Type B pancreatic cell (in vitro differentiated cells): ENCODE measurements around the gene DAGLA. TPM values are rescaled to one million over a fixed set of nuclear protein-coding genes. Genes with fewer than 3 reads are reported as not detected.
"Not testable (repeated sequence)": the region's sequence is repeated elsewhere in the genome, so short reads cannot be mapped to it uniquely, and the experiment has no call there.

Experiments
- DNase-seq: peaks from one replicate; pipeline ENCODE4 v3.0.0; 2021; ENCODE audit warnings: mixed read lengths; ENCODE audit not compliant: unreplicated experiment; ENCODE audit errors: extremely low spot score
- H3K27ac Mint-ChIP-seq: 2 replicates; pipeline ENCODE4 v1.8.0; 2021; ENCODE audit warnings: mild to moderate bottlenecking, mixed read lengths
- H3K27me3 Mint-ChIP-seq: 2 replicates; pipeline ENCODE4 v1.8.0; 2021; ENCODE audit warnings: mixed read lengths
- H3K36me3 Mint-ChIP-seq: 2 replicates; pipeline ENCODE4 v1.8.0; 2021; ENCODE audit warnings: mixed read lengths
- H3K4me1 Mint-ChIP-seq: one replicate; pipeline ENCODE4 v1.8.0; 2021; ENCODE audit warnings: mixed read lengths; ENCODE audit not compliant: unreplicated experiment
- H3K4me3 Mint-ChIP-seq: 2 replicates; pipeline ENCODE4 v1.8.0; 2021; ENCODE audit warnings: mild to moderate bottlenecking, mixed read lengths
- H3K9me3 Mint-ChIP-seq: 2 replicates; pipeline ENCODE4 v1.8.0; 2021; ENCODE audit warnings: mixed read lengths
- total RNA-seq: library from RNA; stranded (reverse); gene quantifications from 2 replicates; pipeline ENCODE4 v1.2.1, GENCODE V29; 2021; ENCODE audit warnings: low replicate concordance
- TF ChIP-seq, protein P1 (sequence below): fragments of 200-600 bp; sonication (generic); conservative IDR thresholded peaks from 2 replicates; pipeline ENCODE4 v1.5.0; 2021; ENCODE audit warnings: antibody characterized with exemption, mild to moderate bottlenecking

Gene DAGLA
- total RNA-seq, 1 donor from 2014 or later = 7.8 TPM

- DNase-seq = no peak
- TF ChIP-seq, protein P1, sequence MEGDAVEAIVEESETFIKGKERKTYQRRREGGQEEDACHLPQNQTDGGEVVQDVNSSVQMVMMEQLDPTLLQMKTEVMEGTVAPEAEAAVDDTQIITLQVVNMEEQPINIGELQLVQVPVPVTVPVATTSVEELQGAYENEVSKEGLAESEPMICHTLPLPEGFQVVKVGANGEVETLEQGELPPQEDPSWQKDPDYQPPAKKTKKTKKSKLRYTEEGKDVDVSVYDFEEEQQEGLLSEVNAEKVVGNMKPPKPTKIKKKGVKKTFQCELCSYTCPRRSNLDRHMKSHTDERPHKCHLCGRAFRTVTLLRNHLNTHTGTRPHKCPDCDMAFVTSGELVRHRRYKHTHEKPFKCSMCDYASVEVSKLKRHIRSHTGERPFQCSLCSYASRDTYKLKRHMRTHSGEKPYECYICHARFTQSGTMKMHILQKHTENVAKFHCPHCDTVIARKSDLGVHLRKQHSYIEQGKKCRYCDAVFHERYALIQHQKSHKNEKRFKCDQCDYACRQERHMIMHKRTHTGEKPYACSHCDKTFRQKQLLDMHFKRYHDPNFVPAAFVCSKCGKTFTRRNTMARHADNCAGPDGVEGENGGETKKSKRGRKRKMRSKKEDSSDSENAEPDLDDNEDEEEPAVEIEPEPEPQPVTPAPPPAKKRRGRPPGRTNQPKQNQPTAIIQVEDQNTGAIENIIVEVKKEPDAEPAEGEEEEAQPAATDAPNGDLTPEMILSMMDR = no peak
- Mint-ChIP-seq H3K4me1 (peaks cover 9% of the 10 kb centered on the region), H3K27me3 (peaks cover 14% of the 10 kb centered on the region), H3K36me3 (no peaks in the 10 kb centered on the region), H3K27ac (no peak overlapping the region), H3K4me3 (no peak overlapping the region), H3K9me3 (no peaks in the 10 kb centered on the region)
Measured at GRCh38 chr11:61657566-61658290, 22.5 kb upstream of the DAGLA start.

- peaks cover 6% of the 10 kb centered on the region for H3K4me1 Mint-ChIP-seq
- peaks cover 6% of the 10 kb centered on the region for H3K27me3 Mint-ChIP-seq
- no peaks in the 10 kb centered on the region for H3K9me3 Mint-ChIP-seq
- TF ChIP-seq, protein P1 = no peak
- no peak overlapping the region for H3K4me3 Mint-ChIP-seq
- no peak for DNase-seq
- H3K27ac Mint-ChIP-seq = no peak overlapping the region
- H3K36me3 Mint-ChIP-seq = no peaks in the 10 kb centered on the region
Measured at GRCh38 chr11:61659413-61660196, 20.6 kb upstream of the DAGLA start.

DNA sequence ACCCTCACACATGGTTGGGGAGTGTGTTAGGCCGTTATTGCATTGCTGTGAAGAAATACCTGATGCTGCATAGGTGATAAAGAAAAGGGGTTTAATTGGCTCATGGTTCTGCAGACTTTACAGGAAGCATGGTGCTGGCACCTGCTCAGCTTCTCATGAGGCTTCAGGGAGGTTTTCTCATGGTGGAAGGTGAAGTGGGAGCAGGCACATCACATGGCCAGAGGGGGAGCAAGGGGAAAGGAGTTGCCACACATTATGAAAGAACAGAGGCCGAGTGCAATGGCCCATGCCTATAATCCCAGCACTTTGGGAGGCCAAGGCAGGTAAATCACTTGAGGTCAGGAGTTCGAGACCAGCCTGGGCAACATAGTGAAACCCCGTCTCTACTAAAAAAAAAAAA is 19.2 kb upstream of the DAGLA start:
- TF ChIP-seq, protein P1 = peak; percentile 22
- H3K27ac Mint-ChIP-seq, H3K36me3 Mint-ChIP-seq: not testable (repeated sequence)

DNA sequence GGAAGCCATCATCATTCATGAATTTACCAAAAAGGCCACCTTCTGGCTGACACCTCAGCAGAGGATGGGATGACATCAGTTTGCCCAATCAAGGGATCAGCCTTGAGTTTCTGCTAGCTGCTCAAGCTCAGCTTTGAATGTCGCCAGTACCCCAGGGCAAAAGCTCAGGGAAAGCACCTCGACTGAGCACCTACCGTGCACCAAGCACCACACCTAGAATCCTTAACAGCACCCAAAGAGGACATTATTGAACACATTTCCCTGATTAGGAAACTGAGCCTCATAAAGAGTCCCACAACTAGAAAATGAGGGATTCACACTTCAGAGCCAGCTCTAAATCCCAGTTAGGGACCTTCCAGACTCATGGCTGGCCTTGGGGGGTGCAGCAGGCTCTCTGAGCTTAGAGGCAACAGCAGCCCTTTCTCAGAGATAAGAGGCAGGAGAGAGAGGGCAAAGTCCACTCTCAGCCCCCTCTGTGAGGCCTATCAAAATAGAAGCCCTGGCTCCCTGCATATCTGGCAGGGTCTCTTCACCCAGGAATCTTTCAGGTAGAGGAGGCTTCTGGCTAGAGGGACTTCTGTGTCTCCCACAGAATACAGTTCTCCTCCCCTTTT is 13.4 kb upstream of the DAGLA start:
- no peak for DNase-seq
- H3K36me3 Mint-ChIP-seq = no peaks in the 10 kb centered on the region
- peaks cover 3% of the 10 kb centered on the region for H3K27me3 Mint-ChIP-seq
- TF ChIP-seq, protein P1 = no peak
- H3K27ac Mint-ChIP-seq = peak overlapping the region; percentile 81
- peak overlapping the region; percentile 72 for H3K4me3 Mint-ChIP-seq
- no peaks in the 10 kb centered on the region for H3K4me1 Mint-ChIP-seq
- H3K9me3 Mint-ChIP-seq = no peaks in the 10 kb centered on the region

More for the DNA sequence above, 19.2 kb upstream of the DAGLA start:
- not testable (repeated sequence) for H3K9me3 Mint-ChIP-seq, H3K27me3 Mint-ChIP-seq, H3K4me1 Mint-ChIP-seq, DNase-seq, H3K4me3 Mint-ChIP-seq

DNA sequence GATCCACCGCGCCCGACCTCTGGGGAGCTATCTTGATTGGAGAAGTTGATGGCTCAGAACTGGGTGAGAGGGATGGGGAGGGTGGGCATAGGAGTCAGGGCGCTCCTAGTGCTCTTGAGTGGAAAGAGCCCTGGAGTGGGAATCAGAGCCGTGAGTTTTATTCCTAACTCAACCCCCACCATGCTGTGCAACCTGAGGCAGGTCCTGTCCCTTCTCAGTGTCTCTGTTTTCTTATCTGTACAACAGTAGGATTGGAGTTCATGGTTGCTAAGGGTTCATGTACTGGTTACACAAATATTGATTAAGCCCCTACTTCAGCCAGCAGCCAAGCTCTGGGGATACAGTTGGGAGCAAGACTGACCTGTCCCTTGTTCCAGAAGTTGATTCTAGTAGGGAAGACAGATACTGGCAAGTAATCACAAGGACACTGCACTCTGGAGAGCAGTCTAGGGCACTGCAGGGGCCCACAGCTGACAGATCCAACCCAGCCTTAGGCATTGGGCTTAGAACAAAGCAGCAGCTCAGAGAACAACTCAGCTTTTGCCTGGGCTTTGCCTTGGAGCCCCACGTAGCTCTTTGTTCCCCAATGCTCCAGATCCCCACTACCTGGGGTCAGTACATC is 12.4 kb upstream of the DAGLA start:
- Mint-ChIP-seq H3K27me3 (peaks cover 3% of the 10 kb centered on the region), H3K9me3 (no peaks in the 10 kb centered on the region), H3K4me1 (no peaks in the 10 kb centered on the region), H3K27ac (peak overlapping the region; percentile 81), H3K36me3 (no peaks in the 10 kb centered on the region), H3K4me3 (peak overlapping the region; percentile 50)
- DNase-seq = no peak
- TF ChIP-seq, protein P1 = no peak
